Measurements from ENCODE around the gene B4GALT5. TPM values are rescaled to one million over a fixed set of nuclear protein-coding genes. Genes with fewer than 3 reads are reported as not detected.

Gene B4GALT5
- polyA plus RNA-seq, 1 experiment, result 32.5 TPM

GRCh38 chr20:49675368-49676151 is 38.1 kb downstream of the B4GALT5 start:
- H3K27ac ChIP-seq (ENCODE audit: low read depth, low read length), result no peak overlapping the region
- no peaks in the 10 kb centered on the region for H3K27me3 ChIP-seq (ENCODE audit: control insufficient read depth, insufficient read depth, low read length)
- TF ChIP-seq, protein P1, sequence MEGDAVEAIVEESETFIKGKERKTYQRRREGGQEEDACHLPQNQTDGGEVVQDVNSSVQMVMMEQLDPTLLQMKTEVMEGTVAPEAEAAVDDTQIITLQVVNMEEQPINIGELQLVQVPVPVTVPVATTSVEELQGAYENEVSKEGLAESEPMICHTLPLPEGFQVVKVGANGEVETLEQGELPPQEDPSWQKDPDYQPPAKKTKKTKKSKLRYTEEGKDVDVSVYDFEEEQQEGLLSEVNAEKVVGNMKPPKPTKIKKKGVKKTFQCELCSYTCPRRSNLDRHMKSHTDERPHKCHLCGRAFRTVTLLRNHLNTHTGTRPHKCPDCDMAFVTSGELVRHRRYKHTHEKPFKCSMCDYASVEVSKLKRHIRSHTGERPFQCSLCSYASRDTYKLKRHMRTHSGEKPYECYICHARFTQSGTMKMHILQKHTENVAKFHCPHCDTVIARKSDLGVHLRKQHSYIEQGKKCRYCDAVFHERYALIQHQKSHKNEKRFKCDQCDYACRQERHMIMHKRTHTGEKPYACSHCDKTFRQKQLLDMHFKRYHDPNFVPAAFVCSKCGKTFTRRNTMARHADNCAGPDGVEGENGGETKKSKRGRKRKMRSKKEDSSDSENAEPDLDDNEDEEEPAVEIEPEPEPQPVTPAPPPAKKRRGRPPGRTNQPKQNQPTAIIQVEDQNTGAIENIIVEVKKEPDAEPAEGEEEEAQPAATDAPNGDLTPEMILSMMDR (IDR thresholded peaks at IDR 0.05; ENCODE audit: low read depth, low read length), result no peak
- CTCF ChIA-PET, result interaction anchor here (0.7 to 1.0 kb wide), 2 partner anchors 10 to 303 kb away, joined by 3 to 4 read pairs; no protein-coding TSS in a partner anchor
- no peak overlapping the region for H3K4me3 ChIP-seq (ENCODE audit: low read depth, low read length)
- POLR2A ChIA-PET, result no interaction called here
- no peak for DNase-seq (ENCODE audit: low read depth, low spot score)
- no peaks in the 10 kb centered on the region for H3K9me3 ChIP-seq (ENCODE audit: control insufficient read depth, insufficient read depth, low read length)

DNA sequence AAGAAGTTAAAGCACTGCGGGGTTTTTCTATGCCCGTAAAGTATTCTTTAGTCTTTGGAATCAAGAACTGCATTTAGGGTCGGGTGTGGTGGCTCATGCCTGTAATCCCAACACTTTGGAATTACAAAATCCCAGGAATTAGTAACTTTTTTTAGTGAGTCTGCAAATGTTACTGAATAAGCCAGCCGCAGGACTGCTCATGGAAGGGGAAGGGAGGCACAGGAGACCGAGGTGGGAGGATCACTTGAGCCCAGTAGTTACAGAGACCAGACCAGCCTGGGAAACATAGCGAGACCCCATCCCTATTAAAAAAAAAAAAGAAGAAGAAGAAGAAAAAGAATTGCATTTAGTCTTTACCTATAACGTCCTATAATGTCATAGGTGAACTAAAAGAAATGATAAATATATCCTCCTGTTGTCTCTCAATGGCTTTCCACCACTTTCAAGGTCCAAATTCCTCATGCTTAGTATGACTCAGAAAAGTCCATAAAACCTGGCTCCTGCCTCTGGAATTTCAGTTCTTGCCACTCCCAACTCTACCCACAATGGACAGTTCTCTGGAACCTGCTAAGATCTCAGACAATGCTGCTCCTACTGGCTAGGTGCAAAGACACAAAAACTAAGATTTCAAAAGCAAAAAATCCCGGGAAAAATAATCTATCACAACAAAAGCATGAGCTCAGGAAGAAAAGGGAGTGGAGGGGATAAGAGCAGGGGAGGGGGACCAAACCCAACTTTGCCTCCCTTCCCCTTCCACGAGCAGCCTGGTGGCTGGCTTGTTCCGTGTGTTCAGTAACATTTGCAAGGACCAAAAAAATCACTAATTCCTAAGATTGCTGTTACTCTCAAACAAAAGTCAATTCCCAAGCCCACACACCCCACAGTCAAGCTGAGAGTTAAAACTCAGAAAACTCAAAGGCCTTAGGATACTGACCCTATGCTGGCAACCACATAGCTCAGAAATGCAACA is 39.0 kb downstream of the B4GALT5 start:
- ChIA-PET POLR2A (no interaction called here), CTCF (no interaction called here)
- DNase-seq (ENCODE audit: low read depth, low spot score), result no peak

GRCh38 chr20:49672096-49672664 is 41.5 kb downstream of the B4GALT5 start:
- no peaks in the 10 kb centered on the region for H3K27me3 ChIP-seq (ENCODE audit: control insufficient read depth, insufficient read depth, low read length)
- no peak overlapping the region for H3K27ac ChIP-seq (ENCODE audit: low read depth, low read length)
- ChIA-PET POLR2A (no interaction called here), CTCF (interaction anchor here (1.1 kb wide), 1 partner anchor 174 kb away, joined by 4 read pairs; no protein-coding TSS in a partner anchor)
- DNase-seq (ENCODE audit: low read depth, low spot score), result no peak
- TF ChIP-seq, protein P1 (IDR thresholded peaks at IDR 0.05; ENCODE audit: low read depth, low read length), result no peak
- H3K9me3 ChIP-seq (ENCODE audit: control insufficient read depth, insufficient read depth, low read length), result no peaks in the 10 kb centered on the region
- H3K4me3 ChIP-seq (ENCODE audit: low read depth, low read length), result no peak overlapping the region

More for the DNA sequence above, 39.0 kb downstream of the B4GALT5 start:
- H3K27ac ChIP-seq (ENCODE audit: low read depth, low read length), result no peak overlapping the region
- no peaks in the 10 kb centered on the region for H3K27me3 ChIP-seq (ENCODE audit: control insufficient read depth, insufficient read depth, low read length)
- TF ChIP-seq, protein P1 (IDR thresholded peaks at IDR 0.05; ENCODE audit: low read depth, low read length), result no peak
- no peak overlapping the region for H3K4me3 ChIP-seq (ENCODE audit: low read depth, low read length)
- H3K9me3 ChIP-seq (ENCODE audit: control insufficient read depth, insufficient read depth, low read length), result no peaks in the 10 kb centered on the region

- H3K4me3 ChIP-seq (ENCODE audit: low read depth, low read length), result no peak overlapping the region
- ChIA-PET POLR2A (no interaction called here), CTCF (interaction anchor here (1.1 kb wide), 1 partner anchor 175 kb away, joined by 4 read pairs; no protein-coding TSS in a partner anchor)
- H3K27me3 ChIP-seq (ENCODE audit: control insufficient read depth, insufficient read depth, low read length), result no peaks in the 10 kb centered on the region
- DNase-seq (ENCODE audit: low read depth, low spot score), result no peak
- TF ChIP-seq, protein P1 (IDR thresholded peaks at IDR 0.05; ENCODE audit: low read depth, low read length), result no peak
- no peaks in the 10 kb centered on the region for H3K9me3 ChIP-seq (ENCODE audit: control insufficient read depth, insufficient read depth, low read length)
- H3K27ac ChIP-seq (ENCODE audit: low read depth, low read length), result no peak overlapping the region
Measured at GRCh38 chr20:49671433-49671832, 42.2 kb downstream of the B4GALT5 start.
